ENCODE data around the gene PTOV1.

Gene PTOV1

DNA sequence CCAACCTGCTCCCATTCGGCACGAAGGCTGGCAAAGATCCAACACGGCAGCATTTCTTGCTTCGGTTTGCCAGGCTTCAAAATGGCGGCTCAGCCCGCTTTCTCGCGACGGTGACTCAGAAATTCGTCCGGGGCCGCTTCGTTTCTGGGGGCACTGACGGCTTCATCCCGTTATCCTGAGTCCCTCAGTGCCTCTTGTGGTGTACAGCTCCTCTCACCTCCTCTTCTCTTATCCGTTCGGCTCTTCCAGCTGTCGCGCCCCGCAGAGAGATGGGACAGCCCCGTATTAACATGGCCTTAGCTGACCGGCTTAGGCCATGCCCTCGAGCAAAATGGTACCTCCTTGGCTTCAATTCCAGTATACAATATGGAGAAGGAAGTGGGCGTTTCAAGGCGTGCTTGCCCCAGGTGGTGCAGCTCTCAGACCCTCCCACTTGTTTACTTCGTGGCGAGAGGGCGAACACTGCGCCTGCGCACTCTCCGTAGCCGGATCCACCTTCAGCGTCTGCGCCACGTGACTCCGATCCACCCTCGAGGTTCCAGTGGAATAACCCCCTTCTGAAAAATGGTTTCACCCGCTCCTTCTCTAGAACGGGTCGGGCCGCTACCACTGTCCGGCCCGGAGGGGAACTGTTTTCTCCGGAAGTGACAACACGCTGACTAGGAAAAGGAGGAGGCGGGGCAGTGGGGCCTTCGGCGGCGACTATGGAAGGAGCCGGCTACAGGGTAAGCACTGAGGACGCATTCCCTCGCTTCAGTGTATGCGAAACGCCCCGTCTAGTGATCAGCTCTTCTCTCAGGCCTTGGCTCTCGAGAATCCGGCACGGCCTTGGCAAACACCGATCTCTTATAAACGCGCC lies 26.3 kb downstream of the PTOV1 start, which contains the start of the genes AKT1S1 and TBC1D17:
Gene AKT1S1, minus strand, starts transcription at position 336 of the 859 bp plus-strand sequence. CDS start 4,060 bp downstream, outside the sequence.
Gene TBC1D17, plus strand, starts transcription at position 683 of the 859 bp plus-strand sequence. Its CDS starts 22 bp downstream, at position 705.
- DNase-seq: peak; percentile 95 to 99

- DNase-seq: peak; percentile 52 to 81
These were observed 27.2 kb downstream of the PTOV1 start for GRCh38 chr19:49877879-49878743.

DNA sequence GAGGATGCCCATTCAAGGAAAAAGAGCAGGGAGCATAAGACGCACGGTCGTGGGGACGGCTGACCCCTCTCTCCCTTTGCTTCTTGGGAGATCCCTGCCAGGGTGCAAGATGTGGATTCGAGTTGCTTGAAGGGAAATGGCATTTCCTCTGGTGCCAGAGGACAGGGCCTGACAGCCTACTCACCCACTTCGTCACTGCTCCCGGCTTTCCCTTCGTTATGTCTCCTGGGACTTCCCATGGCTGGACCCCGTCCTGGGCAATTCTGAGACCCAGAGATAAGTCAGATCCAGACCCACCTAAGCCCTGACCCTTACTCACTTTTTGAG lies 27.7 kb downstream of the PTOV1 start:
- no peak for DNase-seq

GRCh38 chr19:49879243-49879963 lies 28.4 kb downstream of the PTOV1 start:
- no peak for DNase-seq

DNA sequence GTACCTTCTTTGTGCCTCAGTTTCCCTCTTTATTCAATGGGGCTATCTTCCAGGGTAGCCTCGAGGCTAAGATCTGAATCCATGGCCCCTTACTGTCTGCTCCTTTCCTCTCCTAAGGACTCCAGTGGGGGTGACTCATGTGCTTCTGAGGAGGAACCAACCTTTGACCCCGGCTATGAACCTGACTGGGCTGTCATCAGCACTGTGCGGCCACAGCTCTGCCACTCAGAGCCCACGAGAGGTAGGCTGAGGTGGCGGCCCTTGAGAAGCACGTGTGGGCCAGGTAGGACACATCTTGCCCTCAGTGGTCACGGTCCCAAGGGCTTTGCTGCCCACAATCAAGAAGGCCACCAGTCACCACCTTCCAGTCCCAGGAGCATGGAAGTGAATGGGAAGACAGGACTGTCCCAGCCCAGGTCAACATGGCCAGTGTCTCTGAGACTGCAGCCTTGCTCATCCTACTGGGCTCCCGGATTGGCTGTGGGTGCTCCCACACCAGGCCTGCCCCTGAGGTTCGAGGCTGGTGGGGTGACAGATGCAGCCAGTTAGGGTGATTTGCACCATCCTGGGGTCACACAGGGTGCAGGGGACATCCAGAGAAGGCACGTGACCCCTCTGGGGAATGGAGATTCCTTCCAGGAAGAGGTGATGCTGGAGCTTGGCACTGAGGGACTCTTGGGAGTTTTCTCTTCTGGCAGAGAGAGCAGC lies 29.4 kb downstream of the PTOV1 start:
- no peak for DNase-seq

DNA sequence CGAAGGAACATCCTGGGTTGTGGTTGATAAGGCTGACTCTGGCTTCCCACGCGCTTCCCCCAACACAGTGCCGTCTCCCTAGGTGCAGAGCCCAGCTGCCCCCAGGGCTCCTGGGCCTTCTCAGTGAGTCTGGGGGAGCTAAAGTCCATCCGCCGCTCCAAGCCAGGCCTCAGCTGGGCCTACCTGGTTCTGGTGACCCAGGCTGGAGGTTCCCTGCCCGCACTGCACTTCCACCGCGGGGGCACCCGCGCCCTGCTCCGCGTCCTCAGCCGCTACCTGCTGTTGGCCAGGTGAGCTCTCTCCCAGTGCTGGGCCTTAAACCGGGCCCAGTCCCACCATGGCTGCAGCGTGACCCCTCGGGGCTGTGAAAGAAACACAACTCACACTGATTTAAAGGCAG lies 30.2 kb downstream of the PTOV1 start:
- DNase-seq: no peak

DNA sequence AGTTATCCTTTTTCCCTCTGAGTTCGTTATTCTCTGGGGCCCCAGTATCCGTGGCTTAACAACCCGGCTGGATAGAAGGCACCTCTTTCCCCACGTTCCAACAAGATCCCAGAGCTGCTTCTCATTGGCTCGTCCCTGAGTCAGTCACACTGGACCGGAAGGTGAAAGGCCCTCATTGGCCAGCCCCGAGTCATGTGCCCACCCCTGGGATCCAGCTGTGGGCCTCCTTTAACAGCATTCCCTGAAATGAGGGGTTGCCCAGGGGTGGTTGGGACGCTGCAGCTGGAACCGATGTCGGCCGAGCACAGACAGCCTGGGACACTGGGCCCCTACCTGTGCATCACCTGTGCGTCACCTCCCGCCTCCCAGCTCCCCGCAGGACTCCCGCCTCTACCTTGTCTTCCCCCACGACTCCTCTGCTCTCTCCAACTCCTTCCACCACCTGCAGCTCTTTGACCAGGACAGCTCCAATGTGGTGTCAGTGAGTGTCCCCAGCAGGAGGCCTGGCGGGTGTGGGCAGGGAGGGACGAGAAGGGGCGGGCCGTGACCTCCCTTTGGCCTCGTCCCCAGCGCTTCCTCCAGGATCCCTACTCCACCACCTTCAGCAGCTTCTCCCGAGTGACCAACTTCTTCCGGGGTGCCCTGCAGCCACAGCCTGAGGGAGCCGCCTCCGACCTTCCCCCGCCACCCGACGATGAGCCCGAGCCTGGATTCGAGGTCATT lies 30.9 kb downstream of the PTOV1 start:
- DNase-seq: no peak

DNA sequence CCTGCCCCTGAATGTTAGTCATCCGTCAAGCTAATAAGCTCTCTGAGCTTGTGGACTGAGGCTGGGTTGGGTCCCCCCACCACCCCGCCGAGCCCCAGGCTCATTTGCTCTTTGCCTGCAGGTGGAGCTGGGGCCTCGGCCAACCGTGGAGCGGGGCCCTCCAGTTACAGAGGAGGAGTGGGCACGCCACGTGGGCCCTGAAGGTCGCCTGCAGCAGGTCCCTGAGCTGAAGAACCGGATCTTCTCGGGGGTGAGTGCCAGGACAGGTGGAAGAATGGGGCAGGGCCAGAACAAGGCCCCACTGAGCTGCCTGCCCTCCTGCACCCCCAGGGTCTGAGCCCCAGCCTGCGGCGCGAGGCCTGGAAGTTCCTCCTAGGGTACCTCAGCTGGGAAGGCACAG lies 31.7 kb downstream of the PTOV1 start:
- DNase-seq: no peak

DNA sequence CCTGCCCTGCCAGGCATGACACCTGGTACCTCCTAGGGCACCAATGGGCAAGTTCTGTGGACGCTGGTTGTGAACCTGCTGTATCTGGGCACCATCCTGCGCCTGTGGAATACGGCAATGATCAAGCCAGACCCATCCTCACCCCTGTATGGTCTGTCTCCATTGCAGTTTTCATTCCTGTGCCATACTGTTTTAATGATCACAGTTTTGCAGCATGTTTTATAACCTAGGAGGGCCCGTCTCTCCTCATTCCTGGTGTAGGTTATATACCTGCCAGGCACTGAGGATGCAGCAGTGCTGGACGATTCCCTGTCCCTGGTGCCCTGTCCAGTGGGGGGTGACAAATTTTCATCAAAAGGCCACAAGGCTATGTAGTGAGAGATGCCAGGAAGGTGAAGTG lies 32.1 kb downstream of the PTOV1 start:
- DNase-seq: no peak

- DNase-seq: no peak
These were observed 33.1 kb downstream of the PTOV1 start for GRCh38 chr19:49884109-49884508.

- no peak for DNase-seq
These were observed 33.8 kb downstream of the PTOV1 start for GRCh38 chr19:49884760-49885159.

- DNase-seq: no peak
These were observed 36.2 kb downstream of the PTOV1 start for GRCh38 chr19:49887037-49887664.

- DNase-seq: no peak
These were observed 36.9 kb downstream of the PTOV1 start for GRCh38 chr19:49887665-49888509.

DNA sequence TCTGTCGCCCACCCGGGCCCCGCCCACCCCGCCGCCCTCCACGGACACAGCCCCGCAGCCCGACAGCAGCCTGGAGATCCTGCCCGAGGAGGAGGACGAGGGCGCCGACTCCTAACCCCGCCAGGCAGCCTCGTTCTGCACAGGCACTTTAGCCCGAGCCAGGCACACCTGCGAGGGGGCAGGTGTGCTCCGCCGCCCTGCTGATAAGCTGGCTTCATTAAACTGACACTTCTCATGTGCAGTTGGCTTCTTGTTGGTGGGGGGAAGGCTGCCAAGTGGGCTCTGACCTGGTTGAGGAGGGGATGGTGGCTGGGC lies 37.5 kb downstream of the PTOV1 start:
- no peak for DNase-seq

GRCh38 chr19:49889038-49889686 lies 38.2 kb downstream of the PTOV1 start:
- no peak for DNase-seq

DNA sequence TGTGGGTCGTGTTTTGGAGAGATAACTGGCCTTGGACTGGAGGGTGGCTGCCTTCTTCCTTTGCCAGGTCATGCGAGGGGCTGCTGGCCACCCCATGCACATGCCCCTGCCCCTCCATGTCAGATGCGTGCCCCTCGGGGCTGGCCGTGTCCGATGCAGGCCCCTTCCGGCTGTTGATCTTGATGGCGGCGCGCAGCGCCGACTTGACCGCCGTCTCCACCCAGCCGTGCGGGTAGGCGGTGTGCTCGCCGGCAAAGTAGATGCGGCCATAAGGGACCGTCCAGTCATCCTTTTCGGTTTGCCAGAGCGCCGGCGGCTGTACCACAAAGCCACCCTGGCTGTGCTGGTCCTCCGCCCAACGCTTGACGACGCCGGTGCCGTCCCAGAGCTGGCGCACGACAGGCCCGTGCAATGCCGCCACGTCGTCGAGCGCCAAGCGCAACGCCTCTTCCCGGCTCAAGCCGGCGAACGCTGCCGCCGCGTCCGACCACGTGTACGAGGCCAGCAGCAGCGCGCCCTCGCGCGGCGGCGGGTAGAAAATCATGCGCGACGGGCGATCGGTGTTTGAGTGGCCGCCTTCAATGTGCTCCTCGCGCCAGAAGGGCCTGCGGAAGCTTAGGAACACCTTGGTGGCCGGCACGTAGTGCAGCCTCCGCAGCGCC lies 38.9 kb downstream of the PTOV1 start:
- no peak for DNase-seq

DNA sequence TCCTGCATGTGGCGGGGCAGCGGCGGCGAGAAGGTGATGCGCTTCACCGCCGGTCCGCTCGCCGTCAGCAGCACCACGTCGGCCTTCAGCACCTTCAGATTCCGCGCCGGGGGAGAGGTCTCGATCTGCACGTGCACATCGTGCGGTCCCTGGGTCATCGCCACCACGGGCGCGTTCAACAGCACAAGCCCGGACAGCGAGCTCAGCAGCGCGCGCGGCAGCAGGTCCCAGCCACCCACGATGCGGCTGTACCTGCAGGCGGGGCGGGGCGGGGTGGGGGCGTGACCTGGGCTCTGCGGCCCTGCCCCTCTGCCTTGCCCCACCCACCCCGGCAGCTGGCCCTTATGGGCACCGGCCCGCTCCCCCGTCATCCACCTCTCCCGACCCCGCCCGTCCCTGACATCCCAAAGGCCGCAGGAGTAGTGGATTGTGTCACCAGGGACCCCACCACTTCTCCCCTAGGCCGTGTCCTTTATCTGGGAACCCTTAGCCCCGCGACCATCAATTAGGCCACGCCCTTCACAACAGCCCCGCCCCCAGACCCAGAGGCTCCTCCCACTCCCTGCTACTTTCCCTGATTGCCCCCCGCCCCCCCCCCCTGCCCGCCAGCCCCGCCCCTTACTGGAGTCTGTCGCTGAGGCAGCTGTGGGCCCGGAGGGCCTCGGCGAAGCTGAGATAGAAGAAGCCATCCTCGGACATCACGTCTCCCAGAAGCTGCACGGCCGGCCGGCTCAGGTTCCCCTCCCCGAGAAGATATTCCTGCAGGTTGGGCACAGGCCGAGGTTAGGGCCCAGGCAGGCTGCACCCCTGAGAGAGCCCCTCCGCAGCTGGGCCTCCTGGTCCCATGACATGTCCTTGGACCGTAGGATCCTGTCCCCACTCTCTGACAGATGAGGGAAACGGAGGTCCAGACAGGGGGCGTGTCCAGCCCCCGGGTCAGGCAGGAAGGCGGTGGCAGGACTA lies 39.7 kb downstream of the PTOV1 start:
- no peak for DNase-seq

DNA sequence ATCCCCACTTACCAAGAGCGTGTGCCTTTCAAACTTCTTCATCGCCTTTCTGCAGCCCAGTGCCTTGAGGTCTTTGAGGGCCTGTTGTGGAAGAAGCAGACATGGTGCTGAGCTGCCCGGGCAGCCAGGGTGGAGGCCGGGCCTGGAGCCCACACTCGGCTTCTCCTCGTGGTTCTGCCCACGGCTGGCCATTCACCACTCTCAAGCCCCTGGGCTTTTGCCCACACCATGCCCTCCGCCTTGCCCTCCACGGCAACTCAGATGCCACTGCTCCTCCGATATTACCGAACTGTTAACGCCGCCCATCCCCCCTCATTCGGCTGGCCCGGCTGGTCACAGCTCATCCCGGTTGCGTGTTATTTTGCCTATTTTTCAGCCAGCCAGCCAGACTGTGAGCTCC lies 40.4 kb downstream of the PTOV1 start:
- DNase-seq: no peak

Measured in cerebellar nuclear complex (tissue), 1 donor.